Mucosa of rectum (tissue), 2 donors: ENCODE results near the gene MYO1D.

Experiments
- H3K27ac ChIP-seq, 2 donors: one replicate each; pipeline ENCODE4 v1.7.0; 2013; ENCODE audit warnings: inconsistent platforms in 2 of 2, low read depth in 2 of 2, low read length in 2 of 2
- H3K27me3 ChIP-seq, 2 donors: one replicate each; pipeline ENCODE4 v1.7.0; 2013; ENCODE audit warnings: low read length in 2 of 2; ENCODE audit not compliant: control insufficient read depth in 2 of 2, insufficient read depth in 2 of 2
- H3K36me3 ChIP-seq, 2 donors: one replicate each; pipeline ENCODE4 v1.7.0; 2013; ENCODE audit warnings: low read length in 2 of 2; ENCODE audit not compliant: control insufficient read depth in 2 of 2, insufficient read depth in 2 of 2
- H3K4me1 ChIP-seq, 2 donors: one replicate each; pipeline ENCODE4 v1.7.0; 2013; ENCODE audit warnings: low read length in 2 of 2, mild to moderate bottlenecking in 1 of 2; ENCODE audit not compliant: control insufficient read depth in 2 of 2, insufficient read depth in 2 of 2
- H3K4me3 ChIP-seq, 2 donors: one replicate each; pipeline ENCODE4 v1.7.0; 2013; ENCODE audit warnings: low read length in 2 of 2
- H3K9ac ChIP-seq, 2 donors: one replicate each; pipeline ENCODE4 v1.7.0; 2013; ENCODE audit warnings: low read length in 2 of 2, low read depth in 1 of 2, mild to moderate bottlenecking in 1 of 2
- H3K9me3 ChIP-seq, 2 donors: one replicate each; pipeline ENCODE4 v1.7.0; 2013; ENCODE audit warnings: low read length in 2 of 2; ENCODE audit not compliant: control insufficient read depth in 2 of 2
- donor health status: healthy.
- donor health status: Normal muscosa, but diverticular disease.

MYO1D gene

DNA sequence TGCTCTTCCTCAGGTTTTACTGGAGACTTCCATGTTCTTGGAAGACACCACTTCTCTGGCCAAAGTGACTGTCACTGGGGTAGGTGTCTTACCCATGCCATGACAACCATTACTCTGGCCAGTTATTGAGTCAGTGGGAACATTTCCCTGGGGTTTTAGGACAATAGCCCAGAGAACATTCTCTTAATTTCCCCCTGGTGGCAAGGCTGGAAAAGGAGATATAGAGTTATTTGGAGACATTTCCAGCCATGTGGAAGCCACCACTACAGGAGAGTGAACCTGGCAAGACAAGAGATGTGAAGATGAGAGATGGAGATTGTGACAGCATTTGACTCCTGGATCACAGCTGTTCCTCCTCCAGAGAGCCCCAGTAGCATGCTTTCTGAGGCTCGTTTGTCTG lies 283.9 kb downstream of the MYO1D start:
- Histone ChIP-seq H3K27ac (no peak overlapping the region), H3K9ac (no peak overlapping the region), H3K27me3 (no peaks in the 10 kb centered on the region), H3K4me1 (no peaks in the 10 kb centered on the region), H3K4me3 (no peak overlapping the region), H3K9me3 (no peaks in the 10 kb centered on the region), H3K36me3 (peaks cover 16 to 18% of the 10 kb centered on the region in 2 donors)

DNA sequence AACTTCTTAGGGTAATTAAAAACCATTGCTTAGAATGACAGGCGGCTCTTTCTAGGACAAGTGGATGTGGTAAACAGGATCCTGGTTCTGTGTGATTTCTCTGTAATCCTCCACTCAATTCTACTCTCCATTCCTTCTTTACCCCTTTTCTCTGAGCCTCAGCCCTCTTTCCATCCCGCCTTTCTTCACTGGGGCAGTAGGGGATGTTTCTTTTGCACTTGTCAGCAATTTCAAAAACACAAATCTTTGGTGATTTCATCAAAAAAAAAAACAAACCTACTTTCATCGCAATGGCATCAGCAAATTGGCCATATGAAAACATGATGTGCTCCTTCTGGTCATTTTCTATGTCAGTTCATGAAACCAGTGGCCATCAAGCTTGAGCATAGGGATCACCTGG lies 285.5 kb downstream of the MYO1D start:
- Histone ChIP-seq H3K4me1 (no peaks in the 10 kb centered on the region), H3K27me3 (no peaks in the 10 kb centered on the region), H3K9ac (no peak overlapping the region), H3K27ac (no peak overlapping the region), H3K9me3 (no peaks in the 10 kb centered on the region), H3K4me3 (no peak overlapping the region), H3K36me3 (peaks cover 15 to 24% of the 10 kb centered on the region in 2 donors)

DNA sequence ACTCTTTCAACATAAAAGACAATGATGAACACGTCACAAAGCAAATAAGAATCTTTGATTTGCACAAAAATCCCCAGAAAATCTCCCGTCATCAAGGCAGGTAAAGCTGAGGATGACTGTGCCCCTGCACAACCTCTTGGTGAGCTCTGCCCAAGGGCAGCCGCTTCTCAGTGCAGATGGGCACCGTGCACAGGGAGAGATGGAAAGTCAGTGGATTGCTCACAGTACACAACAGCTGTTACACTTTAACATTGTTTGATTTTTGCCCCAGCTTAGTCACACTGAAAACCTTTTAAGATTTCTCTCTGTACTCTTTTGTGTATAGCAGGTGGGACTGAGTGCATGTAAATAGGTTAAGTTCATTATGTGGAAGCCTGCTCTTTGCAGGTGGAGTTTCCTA lies 285.9 kb downstream of the MYO1D start:
- H3K4me1 ChIP-seq: no peaks in the 10 kb centered on the region

DNA sequence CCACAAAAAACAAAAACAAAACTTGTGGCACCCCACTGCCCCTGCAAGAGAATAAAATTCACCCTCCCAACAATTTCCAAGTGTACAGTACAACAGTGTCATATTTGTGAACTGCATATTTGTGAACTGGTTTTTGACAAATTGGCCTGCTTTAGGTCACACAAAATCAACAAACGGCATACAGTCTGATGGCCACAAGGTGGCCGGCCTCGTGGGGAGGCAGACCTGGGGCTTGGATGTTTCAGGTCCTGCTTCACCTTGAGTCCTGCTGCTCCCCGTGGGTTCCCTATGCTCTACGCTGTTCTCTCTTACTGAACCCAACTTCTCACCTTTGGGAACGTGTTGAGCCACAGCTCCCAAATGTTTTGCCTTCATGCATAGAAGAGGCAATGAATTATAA lies 287.9 kb downstream of the MYO1D start:
- Histone ChIP-seq H3K9me3 (no peaks in the 10 kb centered on the region), H3K4me3 (no peak overlapping the region), H3K4me1 (no peaks in the 10 kb centered on the region), H3K9ac (no peak overlapping the region), H3K36me3 (peaks cover 15 to 22% of the 10 kb centered on the region in 2 donors), H3K27me3 (no peaks in the 10 kb centered on the region), H3K27ac (no peak overlapping the region)

More for the DNA sequence above, 285.9 kb downstream of the MYO1D start:
- peaks cover 13 to 20% of the 10 kb centered on the region in 2 donors for H3K36me3 ChIP-seq
- no peaks in the 10 kb centered on the region for H3K27me3 ChIP-seq
- H3K4me3 ChIP-seq: no peak overlapping the region
- H3K27ac ChIP-seq: no peak overlapping the region
- H3K9me3 ChIP-seq: no peaks in the 10 kb centered on the region
- H3K9ac ChIP-seq: no peak overlapping the region

DNA sequence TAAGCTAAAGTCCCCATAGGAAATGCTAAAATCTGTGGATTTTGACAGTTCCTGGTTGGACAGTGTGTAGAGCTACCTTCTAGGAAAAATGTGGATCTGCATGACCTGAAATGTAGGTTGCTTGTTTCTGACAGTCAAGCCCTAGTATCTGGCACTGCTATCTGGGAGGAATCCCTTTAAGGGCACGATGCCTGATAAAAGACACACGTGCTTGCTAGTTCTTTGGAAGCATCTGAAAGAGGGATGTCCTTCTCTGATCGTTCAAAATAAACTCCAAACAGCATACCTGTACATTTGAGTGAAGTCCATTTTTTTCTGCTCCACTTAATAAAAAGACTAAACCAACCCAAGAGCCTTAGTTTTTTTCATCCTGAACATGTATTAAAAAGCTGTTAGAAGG lies 288.8 kb downstream of the MYO1D start:
- Histone ChIP-seq H3K9ac (no peak overlapping the region), H3K36me3 (peaks cover 14 to 20% of the 10 kb centered on the region in 2 donors), H3K4me1 (no peaks in the 10 kb centered on the region), H3K27ac (no peak overlapping the region), H3K4me3 (no peak overlapping the region), H3K27me3 (no peaks in the 10 kb centered on the region), H3K9me3 (peaks cover 0 to 1% of the 10 kb centered on the region in 2 donors)

DNA sequence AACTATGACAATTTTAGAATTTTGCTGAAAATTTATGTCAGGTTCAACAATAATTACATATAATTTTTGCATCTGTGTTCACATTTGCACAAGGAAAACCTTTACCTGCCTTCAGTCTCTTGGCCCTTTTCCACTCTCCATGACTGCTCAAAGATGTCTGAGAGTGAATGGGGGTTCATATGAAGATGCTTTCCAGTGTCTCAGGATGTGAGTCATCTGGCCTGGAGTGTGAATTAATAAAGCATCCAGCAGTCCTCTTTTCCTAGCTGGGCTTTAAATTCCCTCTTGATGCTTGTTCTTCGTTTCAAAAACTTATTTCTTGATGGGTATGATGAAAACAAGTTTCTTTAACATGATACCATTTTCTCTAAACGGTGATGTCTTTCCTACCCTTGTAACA lies 290.3 kb downstream of the MYO1D start:
- peaks cover 0 to 3% of the 10 kb centered on the region in 2 donors for H3K9me3 ChIP-seq
- no peak overlapping the region for H3K27ac ChIP-seq
- H3K4me1 ChIP-seq: no peaks in the 10 kb centered on the region
- H3K9ac ChIP-seq: no peak overlapping the region
- H3K36me3 ChIP-seq: peaks cover 10 to 16% of the 10 kb centered on the region in 2 donors
- no peak overlapping the region for H3K4me3 ChIP-seq
- no peaks in the 10 kb centered on the region for H3K27me3 ChIP-seq

DNA sequence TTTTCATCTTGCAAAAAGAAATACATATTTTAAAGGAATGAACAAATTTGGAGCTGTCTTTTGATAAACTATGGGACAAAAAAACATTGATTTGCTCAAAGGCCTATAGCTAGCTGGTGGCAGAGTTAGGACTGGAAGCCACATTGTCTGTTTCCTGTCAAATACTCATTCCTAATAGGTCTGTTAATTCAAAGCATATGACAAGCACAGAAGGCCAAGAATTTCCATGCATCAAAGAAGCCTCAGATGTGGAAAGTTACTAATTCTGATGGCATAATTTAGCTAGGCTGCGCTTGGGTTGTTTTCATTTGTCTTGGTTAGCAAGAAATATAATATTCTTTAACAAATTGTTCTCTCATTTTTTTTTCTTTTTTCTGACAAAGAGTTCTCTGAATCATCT lies 292.1 kb downstream of the MYO1D start:
- H3K27me3 ChIP-seq: no peaks in the 10 kb centered on the region
- peaks cover 0 to 3% of the 10 kb centered on the region in 2 donors for H3K9me3 ChIP-seq
- no peak overlapping the region for H3K27ac ChIP-seq
- H3K36me3 ChIP-seq: peaks cover 5 to 14% of the 10 kb centered on the region in 2 donors
- H3K9ac ChIP-seq: no peak overlapping the region
- no peak overlapping the region for H3K4me3 ChIP-seq
- no peaks in the 10 kb centered on the region for H3K4me1 ChIP-seq

DNA sequence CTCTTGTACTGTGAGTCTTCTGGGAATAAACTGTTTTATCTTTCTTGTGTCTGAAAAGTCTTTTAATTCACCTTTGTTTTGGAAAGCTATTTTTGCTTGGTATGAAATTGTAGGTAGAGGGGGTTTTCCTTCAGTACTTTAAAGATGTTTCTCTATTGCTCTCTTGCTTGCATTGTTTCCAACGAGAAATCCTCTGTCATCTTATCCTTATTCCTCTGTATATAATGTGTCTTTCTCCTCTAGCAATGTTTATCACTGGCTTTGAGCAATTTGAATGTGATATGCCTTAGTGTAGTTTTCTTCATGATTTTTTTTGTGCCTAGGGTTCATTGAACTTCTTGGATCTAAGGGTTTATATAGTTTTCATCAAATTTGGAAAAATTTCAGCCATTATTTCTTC lies 293.9 kb downstream of the MYO1D start:
- no peak overlapping the region for H3K27ac ChIP-seq
- no peaks in the 10 kb centered on the region for H3K27me3 ChIP-seq
- H3K4me3 ChIP-seq: no peak overlapping the region

DNA sequence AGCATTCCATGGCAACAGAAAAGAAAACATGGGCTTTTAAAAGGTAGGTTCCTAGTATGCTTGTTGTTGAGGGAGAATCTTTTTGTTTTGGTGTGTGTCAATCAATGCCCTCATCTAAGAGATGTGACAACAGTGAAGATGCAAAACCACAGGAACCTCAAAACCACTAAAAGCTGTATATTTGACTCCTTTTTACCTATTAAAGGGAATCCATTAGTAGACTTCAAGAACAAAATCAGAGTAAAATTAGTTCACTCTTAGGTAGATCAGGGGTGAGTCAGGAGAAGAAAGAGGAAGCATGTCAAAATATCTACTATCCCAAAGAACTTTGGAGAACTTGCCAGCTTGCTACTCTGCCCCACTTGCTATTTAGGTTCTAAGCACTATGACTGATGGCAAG lies 301.1 kb downstream of the MYO1D start:
- Histone ChIP-seq H3K27me3 (no peaks in the 10 kb centered on the region), H3K4me3 (no peak overlapping the region), H3K27ac (no peak overlapping the region), H3K36me3 (no peaks in the 10 kb centered on the region), H3K9me3 (no peaks in the 10 kb centered on the region), H3K9ac (no peak overlapping the region), H3K4me1 (no peaks in the 10 kb centered on the region)

More for the DNA sequence above, 293.9 kb downstream of the MYO1D start:
- H3K4me1 ChIP-seq: no peaks in the 10 kb centered on the region
- peaks cover 0 to 3% of the 10 kb centered on the region in 2 donors for H3K9me3 ChIP-seq
- H3K36me3 ChIP-seq: peaks cover 5 to 9% of the 10 kb centered on the region in 2 donors
- no peak overlapping the region for H3K9ac ChIP-seq

DNA sequence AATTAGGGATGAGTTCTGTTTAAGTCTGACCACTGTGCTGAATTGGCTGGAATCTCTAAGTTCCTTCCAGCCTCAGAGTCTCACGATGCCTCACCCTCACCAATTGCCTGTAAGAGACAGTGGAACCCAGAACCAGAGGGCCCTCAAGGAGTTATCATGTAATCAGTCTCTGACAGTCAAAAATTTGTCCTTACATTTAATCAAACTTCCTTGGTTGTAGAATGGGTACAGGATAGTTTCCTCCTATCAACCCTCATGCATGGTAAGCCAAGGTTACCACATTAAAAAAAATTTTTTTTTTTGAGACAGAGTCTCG lies 306.9 kb downstream of the MYO1D start:
- no peaks in the 10 kb centered on the region for H3K4me1 ChIP-seq
- H3K4me3 ChIP-seq: no peak overlapping the region
- no peaks in the 10 kb centered on the region for H3K27me3 ChIP-seq
- peak overlapping the region in 1 of 2 donors; percentile 13 for H3K27ac ChIP-seq
- no peak overlapping the region for H3K9ac ChIP-seq
- H3K36me3 ChIP-seq: peaks cover 6 to 23% of the 10 kb centered on the region in 2 donors
- H3K9me3 ChIP-seq: no peaks in the 10 kb centered on the region
